GM21360 (cell line): ENCODE data around the gene RADX.

ENCODE experiments used
- ATAC-seq: cut with Tn5 transposase; IDR thresholded peaks from one replicate; pipeline ENCODE4 v1.9.1; 2021; ENCODE audit warnings: mild to moderate bottlenecking, moderate library complexity; ENCODE audit not compliant: unreplicated experiment

The RADX gene

GRCh38 chrX:106684207-106684606 is 72.4 kb downstream of the RADX start:
- ATAC-seq, result no peak

GRCh38 chrX:106692425-106693065 is 80.8 kb downstream of the RADX start:
- ATAC-seq, result no peak

DNA sequence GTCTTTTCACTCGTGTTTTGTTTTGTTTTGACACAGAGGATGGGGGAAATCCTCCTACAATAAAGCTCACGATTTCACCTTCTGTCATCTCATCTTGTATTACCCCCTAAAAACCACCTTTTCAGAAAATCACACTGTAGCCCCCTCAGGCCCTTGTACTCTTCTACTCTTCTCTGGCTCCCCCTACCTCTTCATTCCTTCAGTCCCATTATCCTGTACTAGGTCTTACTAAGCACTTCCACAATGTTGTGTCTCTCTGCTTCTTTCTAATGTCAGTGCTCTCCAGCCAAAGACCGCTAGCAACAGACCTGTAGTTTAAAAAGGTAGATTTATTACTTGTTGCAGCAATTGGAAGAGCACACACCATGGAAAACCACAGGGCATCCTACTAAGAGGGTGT is 84.7 kb downstream of the RADX start:
- no peak for ATAC-seq

GRCh38 chrX:106698693-106699092 is 86.9 kb downstream of the RADX start:
- ATAC-seq, result no peak

GRCh38 chrX:106702636-106703035 is 90.9 kb downstream of the RADX start:
- no peak for ATAC-seq

DNA sequence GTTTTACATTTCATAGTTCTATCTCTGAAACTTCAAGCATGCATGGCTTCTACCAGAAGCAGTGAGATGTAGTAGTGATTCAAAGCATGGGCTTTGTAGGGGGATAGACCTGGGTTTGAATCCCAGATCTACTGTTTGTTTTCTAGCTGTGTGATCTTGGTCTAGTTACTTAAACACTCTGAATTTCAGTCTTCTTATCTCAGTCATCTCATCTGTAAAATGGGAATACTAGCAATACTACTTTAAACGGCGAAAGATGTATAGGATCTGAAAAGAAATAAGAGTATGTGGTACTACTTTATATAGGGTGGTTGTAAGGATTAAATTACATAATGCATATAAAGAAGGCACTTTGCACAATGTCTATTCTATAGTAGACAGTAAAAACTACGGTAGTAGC is 94.7 kb downstream of the RADX start:
- ATAC-seq, result no peak

- ATAC-seq, result no peak
Measured at GRCh38 chrX:106707771-106708454, 96.1 kb downstream of the RADX start.

GRCh38 chrX:106710771-106711170 is 99.0 kb downstream of the RADX start:
- no peak for ATAC-seq

DNA sequence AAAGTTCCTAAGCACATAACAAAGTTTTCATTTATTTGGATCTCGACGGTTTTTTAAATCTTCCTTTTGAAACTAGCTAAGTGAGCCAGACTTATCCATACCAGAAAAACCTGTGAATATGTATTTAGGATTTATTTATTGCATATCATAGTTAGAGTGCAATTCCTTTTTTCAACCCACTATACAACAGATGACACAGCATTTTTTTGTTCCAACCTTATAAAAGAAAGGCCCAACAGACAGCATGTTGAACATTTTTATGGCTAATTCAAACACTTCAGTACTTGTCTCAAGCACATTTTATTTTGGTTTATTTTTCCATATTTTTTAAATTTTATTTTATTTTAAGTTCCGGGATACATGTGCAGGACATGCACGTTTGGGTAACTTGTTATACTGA is 99.6 kb downstream of the RADX start:
- ATAC-seq, result no peak

GRCh38 chrX:106716004-106716403 is 104.2 kb downstream of the RADX start:
- no peak for ATAC-seq

DNA sequence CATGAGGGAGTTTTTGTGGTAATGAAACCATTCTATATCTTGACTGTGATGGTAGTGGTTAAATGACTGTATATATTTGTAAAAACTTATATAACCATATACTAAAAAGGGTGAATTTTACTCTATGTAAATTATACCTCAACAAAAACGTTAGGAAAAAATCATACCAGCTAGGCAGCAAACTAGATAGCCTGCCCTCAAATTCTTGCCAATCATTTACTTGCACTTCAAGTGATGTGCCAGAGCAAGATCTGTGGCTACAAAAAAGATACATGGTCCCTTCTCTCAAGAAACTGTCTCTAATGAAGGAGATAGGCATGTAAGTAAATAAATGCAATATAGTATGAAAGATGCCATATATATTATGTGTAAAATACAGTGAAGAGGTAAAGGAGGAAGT is 104.7 kb downstream of the RADX start:
- no peak for ATAC-seq

DNA sequence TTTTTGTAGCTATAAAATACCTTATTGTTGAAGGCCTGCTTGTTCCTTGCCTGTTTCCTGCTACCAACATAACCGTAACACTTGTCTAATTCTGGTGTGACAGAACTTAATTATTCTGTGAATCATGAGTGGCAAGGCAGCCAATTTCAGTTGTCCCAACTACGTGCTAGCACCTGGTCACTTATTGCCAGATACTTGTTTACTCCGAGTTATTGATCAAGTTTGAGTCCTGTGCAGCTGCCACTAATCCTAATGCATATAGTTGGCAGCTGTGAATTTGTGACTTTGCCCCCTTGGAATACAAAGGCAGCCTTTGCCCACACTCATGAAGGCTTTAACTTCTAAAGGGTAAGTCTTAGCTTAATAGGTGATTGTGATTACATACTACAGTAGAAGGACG is 106.9 kb downstream of the RADX start:
- no peak for ATAC-seq

DNA sequence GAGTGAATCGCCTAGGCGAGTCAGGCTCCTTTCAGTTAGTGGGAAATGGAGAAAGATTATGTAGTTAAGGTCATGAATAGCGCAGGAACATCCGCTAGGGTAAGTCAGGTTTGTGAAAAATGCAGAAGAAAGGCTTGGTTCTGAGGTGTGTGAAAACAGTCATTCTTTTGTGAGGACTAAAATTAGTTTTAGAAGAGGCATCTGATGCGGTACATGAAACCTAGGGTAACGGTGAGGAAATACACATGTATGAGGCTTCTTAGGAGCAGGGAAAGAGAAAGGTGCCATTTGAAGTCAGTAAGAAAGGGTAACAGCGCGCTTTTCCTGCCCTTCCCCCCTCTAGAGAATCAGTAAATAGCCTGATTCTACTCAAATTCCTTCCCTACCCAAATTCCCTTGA is 114.2 kb downstream of the RADX start:
- no peak for ATAC-seq

DNA sequence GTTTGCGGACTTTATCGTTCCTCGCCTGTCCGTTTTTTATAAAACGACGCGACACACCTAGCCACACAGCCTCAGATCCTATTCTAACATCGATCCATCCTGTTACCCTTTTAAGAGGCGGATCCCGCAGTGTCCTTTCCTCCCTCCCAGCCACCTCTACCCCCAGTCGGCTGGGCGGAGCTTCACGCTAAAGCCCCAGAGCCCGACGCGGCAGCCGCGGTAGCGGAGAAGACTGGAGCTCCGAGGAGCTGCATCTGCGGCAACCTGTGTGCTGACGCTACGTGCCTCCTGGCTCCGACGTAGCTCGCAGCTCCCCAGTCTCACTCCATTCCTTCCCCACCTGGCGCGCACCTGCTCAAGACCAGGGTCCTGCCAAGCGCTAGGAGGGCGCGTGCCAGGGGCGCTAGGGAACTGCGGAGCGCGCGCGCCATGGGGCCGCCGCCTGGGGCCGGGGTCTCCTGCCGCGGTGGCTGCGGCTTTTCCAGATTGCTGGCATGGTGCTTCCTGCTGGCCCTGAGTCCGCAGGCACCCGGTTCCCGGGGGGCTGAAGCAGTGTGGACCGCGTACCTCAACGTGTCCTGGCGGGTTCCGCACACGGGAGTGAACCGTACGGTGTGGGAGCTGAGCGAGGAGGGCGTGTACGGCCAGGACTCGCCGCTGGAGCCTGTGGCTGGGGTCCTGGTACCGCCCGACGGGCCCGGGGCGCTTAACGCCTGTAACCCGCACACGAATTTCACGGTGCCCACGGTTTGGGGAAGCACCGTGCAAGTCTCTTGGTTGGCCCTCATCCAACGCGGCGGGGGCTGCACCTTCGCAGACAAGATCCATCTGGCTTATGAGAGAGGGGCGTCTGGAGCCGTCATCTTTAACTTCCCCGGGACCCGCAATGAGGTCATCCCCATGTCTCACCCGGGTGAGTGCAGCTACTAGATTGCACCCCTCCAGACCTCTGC is 115.0 kb downstream of the RADX start, which contains the start of gene RNF128:
Gene RNF128 (plus strand): TSS at position 217 of the 953 bp plus-strand sequence. CDS start 213 bp downstream, at position 430.
- ATAC-seq, result peak; percentile 72

- no peak for ATAC-seq
Measured at GRCh38 chrX:106728337-106728736, 116.6 kb downstream of the RADX start.
